Measurements from ENCODE around the gene FRMPD1.

The FRMPD1 gene

DNA sequence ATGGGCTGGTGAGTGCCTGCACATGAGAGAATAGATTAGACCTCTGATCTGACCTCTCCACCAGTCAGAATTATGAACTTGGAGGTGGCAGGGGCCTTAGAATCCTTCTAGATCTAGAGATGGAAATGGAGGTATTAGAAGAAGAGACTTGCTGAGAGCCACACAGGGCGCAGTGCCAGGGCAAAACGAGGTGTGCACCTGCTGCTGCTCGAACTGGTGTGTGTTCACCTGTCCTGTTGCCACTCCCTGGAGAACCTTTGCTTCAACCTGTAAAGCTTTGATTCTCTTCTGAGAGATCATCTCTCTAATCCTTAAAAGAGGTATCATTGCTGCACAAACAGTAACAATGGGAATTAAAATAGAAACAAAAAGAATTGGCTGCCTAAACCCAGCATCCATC lies 24.9 kb downstream of the FRMPD1 start:
- no peak overlapping the region for H3K27ac ChIP-seq (replicated peaks)
- H3K4me3 ChIP-seq (replicated peaks; ENCODE audit: insufficient read depth, low read length): no peak overlapping the region
- no peak for TF ChIP-seq SPI1 (IDR thresholded peaks at IDR 0.05; ENCODE audit: borderline replicate concordance, low read depth)
- no peak for DNase-seq (ENCODE audit: low read depth in 1 of 2, low spot score in 1 of 2)
- H3K27me3 ChIP-seq (ENCODE audit: insufficient read depth, poor library complexity, severe bottlenecking): peaks cover 11% of the 10 kb centered on the region

DNA sequence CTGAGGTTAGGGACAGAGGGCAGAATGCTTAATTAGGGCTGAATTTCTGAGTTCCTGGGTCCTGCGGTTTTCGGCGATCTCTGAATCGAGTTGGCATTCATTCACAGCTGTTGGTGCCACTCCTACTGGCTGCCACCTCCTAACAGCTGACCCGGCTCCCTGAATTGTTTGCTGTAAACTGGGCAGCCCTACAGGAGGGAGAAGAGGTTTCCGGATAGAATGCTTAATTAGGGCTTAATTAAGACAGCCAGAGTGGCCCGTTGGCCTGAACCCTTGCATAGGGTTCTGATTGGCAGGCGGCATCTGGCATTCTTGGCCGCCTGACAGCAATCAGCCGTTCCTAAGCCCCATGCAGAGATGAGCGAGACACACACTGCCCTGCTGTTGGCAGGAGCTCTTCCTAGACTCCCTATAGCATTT lies 25.7 kb downstream of the FRMPD1 start:
- H3K4me3 ChIP-seq (replicated peaks; ENCODE audit: insufficient read depth, low read length): no peak overlapping the region
- no peak overlapping the region for H3K27ac ChIP-seq (replicated peaks)
- TF ChIP-seq SPI1 (IDR thresholded peaks at IDR 0.05; ENCODE audit: borderline replicate concordance, low read depth) (no peak), POLR2AphosphoS5 (IDR thresholded peaks at IDR 0.05; ENCODE audit: low read depth) (no peak), GABPA (IDR thresholded peaks at IDR 0.05; ENCODE audit: low read depth) (no peak)
- TF ChIP-seq, protein P1, sequence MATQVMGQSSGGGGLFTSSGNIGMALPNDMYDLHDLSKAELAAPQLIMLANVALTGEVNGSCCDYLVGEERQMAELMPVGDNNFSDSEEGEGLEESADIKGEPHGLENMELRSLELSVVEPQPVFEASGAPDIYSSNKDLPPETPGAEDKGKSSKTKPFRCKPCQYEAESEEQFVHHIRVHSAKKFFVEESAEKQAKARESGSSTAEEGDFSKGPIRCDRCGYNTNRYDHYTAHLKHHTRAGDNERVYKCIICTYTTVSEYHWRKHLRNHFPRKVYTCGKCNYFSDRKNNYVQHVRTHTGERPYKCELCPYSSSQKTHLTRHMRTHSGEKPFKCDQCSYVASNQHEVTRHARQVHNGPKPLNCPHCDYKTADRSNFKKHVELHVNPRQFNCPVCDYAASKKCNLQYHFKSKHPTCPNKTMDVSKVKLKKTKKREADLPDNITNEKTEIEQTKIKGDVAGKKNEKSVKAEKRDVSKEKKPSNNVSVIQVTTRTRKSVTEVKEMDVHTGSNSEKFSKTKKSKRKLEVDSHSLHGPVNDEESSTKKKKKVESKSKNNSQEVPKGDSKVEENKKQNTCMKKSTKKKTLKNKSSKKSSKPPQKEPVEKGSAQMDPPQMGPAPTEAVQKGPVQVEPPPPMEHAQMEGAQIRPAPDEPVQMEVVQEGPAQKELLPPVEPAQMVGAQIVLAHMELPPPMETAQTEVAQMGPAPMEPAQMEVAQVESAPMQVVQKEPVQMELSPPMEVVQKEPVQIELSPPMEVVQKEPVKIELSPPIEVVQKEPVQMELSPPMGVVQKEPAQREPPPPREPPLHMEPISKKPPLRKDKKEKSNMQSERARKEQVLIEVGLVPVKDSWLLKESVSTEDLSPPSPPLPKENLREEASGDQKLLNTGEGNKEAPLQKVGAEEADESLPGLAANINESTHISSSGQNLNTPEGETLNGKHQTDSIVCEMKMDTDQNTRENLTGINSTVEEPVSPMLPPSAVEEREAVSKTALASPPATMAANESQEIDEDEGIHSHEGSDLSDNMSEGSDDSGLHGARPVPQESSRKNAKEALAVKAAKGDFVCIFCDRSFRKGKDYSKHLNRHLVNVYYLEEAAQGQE (IDR thresholded peaks at IDR 0.05; ENCODE audit: insufficient replicate concordance, low read depth): no peak
- TF ChIP-seq, protein P2, sequence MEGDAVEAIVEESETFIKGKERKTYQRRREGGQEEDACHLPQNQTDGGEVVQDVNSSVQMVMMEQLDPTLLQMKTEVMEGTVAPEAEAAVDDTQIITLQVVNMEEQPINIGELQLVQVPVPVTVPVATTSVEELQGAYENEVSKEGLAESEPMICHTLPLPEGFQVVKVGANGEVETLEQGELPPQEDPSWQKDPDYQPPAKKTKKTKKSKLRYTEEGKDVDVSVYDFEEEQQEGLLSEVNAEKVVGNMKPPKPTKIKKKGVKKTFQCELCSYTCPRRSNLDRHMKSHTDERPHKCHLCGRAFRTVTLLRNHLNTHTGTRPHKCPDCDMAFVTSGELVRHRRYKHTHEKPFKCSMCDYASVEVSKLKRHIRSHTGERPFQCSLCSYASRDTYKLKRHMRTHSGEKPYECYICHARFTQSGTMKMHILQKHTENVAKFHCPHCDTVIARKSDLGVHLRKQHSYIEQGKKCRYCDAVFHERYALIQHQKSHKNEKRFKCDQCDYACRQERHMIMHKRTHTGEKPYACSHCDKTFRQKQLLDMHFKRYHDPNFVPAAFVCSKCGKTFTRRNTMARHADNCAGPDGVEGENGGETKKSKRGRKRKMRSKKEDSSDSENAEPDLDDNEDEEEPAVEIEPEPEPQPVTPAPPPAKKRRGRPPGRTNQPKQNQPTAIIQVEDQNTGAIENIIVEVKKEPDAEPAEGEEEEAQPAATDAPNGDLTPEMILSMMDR (IDR thresholded peaks at IDR 0.05; ENCODE audit: insufficient read depth, low read length): no peak
- DNase-seq (ENCODE audit: low read depth in 1 of 2, low spot score in 1 of 2): no peak
- H3K27me3 ChIP-seq (ENCODE audit: insufficient read depth, poor library complexity, severe bottlenecking): peaks cover 8% of the 10 kb centered on the region

DNA sequence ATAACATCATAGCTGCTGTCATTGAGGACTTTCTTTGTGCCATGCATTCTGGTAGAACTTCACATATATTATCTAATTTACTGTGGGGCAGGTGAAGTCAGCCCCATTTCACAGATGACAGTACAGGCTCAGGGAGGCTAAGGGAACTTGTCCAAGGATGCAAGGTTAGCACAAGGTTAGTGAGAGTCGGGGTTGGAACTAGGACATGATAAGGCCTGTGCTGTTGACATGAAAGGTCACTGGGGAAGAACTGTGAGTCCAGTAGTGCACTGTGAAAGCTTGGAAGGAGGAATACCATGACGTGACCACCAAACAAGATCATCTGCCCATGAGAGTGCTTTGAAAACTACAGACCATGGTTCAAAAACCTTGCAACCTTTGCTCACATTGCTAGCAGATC lies 26.7 kb downstream of the FRMPD1 start:
- Histone ChIP-seq H3K27me3 (ENCODE audit: insufficient read depth, poor library complexity, severe bottlenecking) (peaks cover 8% of the 10 kb centered on the region), H3K27ac (replicated peaks) (no peak overlapping the region)
- TF ChIP-seq, protein P2 (IDR thresholded peaks at IDR 0.05; ENCODE audit: insufficient read depth, low read length): no peak
- TF ChIP-seq SPI1 (IDR thresholded peaks at IDR 0.05; ENCODE audit: borderline replicate concordance, low read depth): no peak
- TF ChIP-seq GABPA (IDR thresholded peaks at IDR 0.05; ENCODE audit: low read depth): no peak

DNA sequence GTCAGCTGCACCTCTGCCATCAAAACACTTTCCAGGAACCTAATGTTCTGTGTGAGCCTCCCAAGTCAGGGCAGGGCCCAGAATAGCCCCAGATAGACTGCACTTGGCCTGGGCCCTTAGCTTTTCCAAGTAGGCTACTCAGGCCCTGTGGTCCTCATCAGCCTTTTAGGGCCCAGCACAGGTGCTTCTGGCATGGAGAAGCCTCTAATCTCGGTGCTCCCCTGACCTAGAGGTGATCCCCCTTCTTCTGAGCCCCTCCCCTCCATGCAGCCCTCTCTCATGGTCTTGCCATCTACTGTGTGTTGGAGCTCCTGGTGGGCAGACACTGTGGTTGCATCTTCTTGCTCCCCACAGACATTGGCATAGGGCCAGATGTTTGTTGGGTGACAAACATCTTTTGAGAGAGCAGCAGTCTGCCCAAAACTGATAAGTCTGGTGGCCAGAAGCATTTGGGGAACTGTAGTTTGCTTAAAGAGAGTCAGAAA lies 28.1 kb downstream of the FRMPD1 start:
- no peak for DNase-seq (ENCODE audit: low read depth in 1 of 2, low spot score in 1 of 2)
- peaks cover 8% of the 10 kb centered on the region for H3K27me3 ChIP-seq (ENCODE audit: insufficient read depth, poor library complexity, severe bottlenecking)
- no peak overlapping the region for H3K4me3 ChIP-seq (replicated peaks; ENCODE audit: insufficient read depth, low read length)
- H3K27ac ChIP-seq (replicated peaks): no peak overlapping the region
- TF ChIP-seq SPI1 (IDR thresholded peaks at IDR 0.05; ENCODE audit: borderline replicate concordance, low read depth) (no peak), POLR2AphosphoS5 (IDR thresholded peaks at IDR 0.05; ENCODE audit: low read depth) (no peak), GABPA (IDR thresholded peaks at IDR 0.05; ENCODE audit: low read depth) (no peak)
- TF ChIP-seq, protein P2 (IDR thresholded peaks at IDR 0.05; ENCODE audit: insufficient read depth, low read length): no peak
- TF ChIP-seq, protein P1 (IDR thresholded peaks at IDR 0.05; ENCODE audit: insufficient replicate concordance, low read depth): no peak

More for the DNA sequence above, 26.7 kb downstream of the FRMPD1 start:
- H3K4me3 ChIP-seq (replicated peaks; ENCODE audit: insufficient read depth, low read length): no peak overlapping the region
- DNase-seq (ENCODE audit: low read depth in 1 of 2, low spot score in 1 of 2): no peak

Measured in HL-60 (cell line).